Activated T-cell treated with anti-CD3 and anti-CD28 coated beads, Interleukin-2, amount 50 U/mL, for 48 hours (primary cell): ENCODE results near the gene PINLYP.
A peak's percentile ranks its signal among the peaks of the same experiment; 100 is the strongest.
"Not testable (repeated sequence)": the region's sequence is repeated elsewhere in the genome, so short reads cannot be mapped to it uniquely, and the experiment has no call there.

Experiments used
- DNase-seq, 2 experiments: peaks; one replicate each; pipeline ENCODE4 v3.0.0-alpha.2; 2020

PINLYP gene

GRCh38 chr19:43584484-43584883 lies 8.9 kb downstream of the PINLYP start:
- DNase-seq, result no peak

- DNase-seq, result no peak
These were observed 10.7 kb downstream of the PINLYP start for GRCh38 chr19:43586346-43586745.

GRCh38 chr19:43587029-43587428 lies 11.4 kb downstream of the PINLYP start:
- not testable (repeated sequence) for DNase-seq

GRCh38 chr19:43589277-43589676 lies 13.7 kb downstream of the PINLYP start:
- no peak for DNase-seq

- no peak for DNase-seq
These were observed 14.1 kb downstream of the PINLYP start for GRCh38 chr19:43589678-43590077.

- DNase-seq, result no peak
These were observed 16.5 kb downstream of the PINLYP start for GRCh38 chr19:43591904-43592772.

- no peak for DNase-seq
These were observed 17.3 kb downstream of the PINLYP start for GRCh38 chr19:43592800-43593350.

- no peak for DNase-seq
These were observed 18.6 kb downstream of the PINLYP start for GRCh38 chr19:43594081-43594697.

- peak; percentile 79 to 84 for DNase-seq
These were observed 19.4 kb downstream of the PINLYP start for GRCh38 chr19:43594710-43595604.

- no peak for DNase-seq
These were observed 20.0 kb downstream of the PINLYP start for GRCh38 chr19:43595605-43595998.

GRCh38 chr19:43595999-43596841 lies 20.6 kb downstream of the PINLYP start, which contains the start of the genes IRGQ and ZNF576:
TSS of gene IRGQ (minus strand) at chr19:43596134. CDS start at chr19:43595338, 796 bp downstream.
TSS of gene ZNF576 (plus strand) at chr19:43596595. CDS start at chr19:43597109, 514 bp downstream.
- DNase-seq, result peak; percentile 100

GRCh38 chr19:43596842-43597461 lies 21.4 kb downstream of the PINLYP start:
- DNase-seq, result peak; percentile 22 to 32

- no peak for DNase-seq
These were observed 22.3 kb downstream of the PINLYP start for GRCh38 chr19:43597876-43598275.

GRCh38 chr19:43598445-43599240 lies 23.0 kb downstream of the PINLYP start:
- DNase-seq, result no peak

- no peak for DNase-seq
These were observed 24.2 kb downstream of the PINLYP start for GRCh38 chr19:43599635-43600295.

- DNase-seq, result not testable (repeated sequence)
These were observed 24.7 kb downstream of the PINLYP start for GRCh38 chr19:43600326-43600725.

GRCh38 chr19:43605875-43606568 lies 30.4 kb downstream of the PINLYP start:
- no peak for DNase-seq

GRCh38 chr19:43606569-43607229 lies 31.1 kb downstream of the PINLYP start:
- DNase-seq, result no peak
